ENCODE results near the gene ZNF777.

DNA sequence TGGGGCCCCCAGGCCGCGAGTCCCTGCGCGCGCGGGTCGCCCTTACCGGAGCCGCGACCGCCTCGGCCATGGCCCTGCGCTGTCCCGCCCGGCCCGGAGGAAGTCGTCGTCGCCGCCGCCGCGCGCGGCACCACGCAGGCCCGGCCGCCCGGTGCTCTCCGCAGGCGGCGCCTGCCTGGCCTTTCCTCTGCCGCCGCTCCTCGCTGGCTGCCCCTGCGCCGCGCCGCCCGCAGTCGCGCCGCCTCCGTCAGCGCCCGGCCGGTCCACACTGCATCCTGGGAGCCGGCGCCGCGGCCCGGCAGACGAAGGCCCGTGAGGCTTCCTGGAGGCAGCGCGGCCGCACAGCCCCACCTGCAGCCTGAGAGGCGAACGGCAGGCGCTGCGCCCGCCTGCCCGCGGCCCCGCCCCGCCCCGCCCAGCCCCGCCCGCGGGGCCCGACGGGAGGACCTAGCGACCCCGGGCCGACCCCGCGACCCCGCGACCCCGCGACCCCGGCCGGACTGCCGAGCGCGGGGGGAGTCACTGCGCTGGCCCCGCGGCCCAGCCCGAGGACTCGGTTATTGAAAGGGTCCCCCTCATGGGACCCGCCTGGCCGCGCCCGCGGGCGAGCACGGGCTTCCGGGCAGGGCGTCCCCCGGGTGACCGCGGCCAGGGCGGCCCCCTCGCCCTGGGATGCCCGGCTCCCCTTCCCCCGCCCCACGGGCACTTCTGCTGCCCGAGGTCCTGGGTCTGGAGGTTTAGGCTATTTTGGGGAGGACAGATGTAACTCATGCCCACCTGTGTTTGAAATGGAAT, 36.8 kb upstream of the ZNF777 start, which contains the start of gene ZNF746:
- TF ChIP-seq, protein P1, sequence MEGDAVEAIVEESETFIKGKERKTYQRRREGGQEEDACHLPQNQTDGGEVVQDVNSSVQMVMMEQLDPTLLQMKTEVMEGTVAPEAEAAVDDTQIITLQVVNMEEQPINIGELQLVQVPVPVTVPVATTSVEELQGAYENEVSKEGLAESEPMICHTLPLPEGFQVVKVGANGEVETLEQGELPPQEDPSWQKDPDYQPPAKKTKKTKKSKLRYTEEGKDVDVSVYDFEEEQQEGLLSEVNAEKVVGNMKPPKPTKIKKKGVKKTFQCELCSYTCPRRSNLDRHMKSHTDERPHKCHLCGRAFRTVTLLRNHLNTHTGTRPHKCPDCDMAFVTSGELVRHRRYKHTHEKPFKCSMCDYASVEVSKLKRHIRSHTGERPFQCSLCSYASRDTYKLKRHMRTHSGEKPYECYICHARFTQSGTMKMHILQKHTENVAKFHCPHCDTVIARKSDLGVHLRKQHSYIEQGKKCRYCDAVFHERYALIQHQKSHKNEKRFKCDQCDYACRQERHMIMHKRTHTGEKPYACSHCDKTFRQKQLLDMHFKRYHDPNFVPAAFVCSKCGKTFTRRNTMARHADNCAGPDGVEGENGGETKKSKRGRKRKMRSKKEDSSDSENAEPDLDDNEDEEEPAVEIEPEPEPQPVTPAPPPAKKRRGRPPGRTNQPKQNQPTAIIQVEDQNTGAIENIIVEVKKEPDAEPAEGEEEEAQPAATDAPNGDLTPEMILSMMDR (IDR thresholded peaks at IDR 0.05; ENCODE audit: borderline replicate concordance, extremely low read depth, low read length, poor library complexity, severe bottlenecking) = peak; percentile 75
- TF ChIP-seq EZH2 (IDR thresholded peaks at IDR 0.05; ENCODE audit: borderline replicate concordance, low read depth, low read length, severe bottlenecking) = no peak
